DMS153 (cell line): Measurements from ENCODE around the gene ANLN.
"Not testable (repeated sequence)": the region's sequence is repeated elsewhere in the genome, so short reads cannot be mapped to it uniquely, and the experiment has no call there.

Experiments
- DNase-seq: peaks from one replicate; lab custom pipeline; 2025; lab: John Stamatoyannopoulos, UW

Gene ANLN

DNA sequence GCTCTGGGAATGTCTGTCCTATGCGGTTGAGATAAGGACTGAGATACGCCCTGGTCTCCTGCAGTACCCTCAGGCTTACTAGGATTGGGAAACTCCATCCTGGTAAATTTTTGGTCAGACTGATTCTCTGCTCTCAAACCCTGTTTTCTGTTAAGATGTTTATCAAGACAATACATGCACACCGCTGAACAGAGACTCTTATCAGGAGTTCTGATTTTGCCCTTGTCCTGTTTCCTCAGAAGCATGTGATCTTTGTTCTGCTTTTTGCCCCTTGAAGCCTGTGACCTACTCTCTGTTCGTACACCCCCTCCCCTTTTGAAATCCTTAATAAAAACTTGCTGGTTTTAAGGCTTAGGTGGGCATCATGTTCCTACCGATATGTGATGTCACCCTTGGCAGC is 76.3 kb downstream of the ANLN start:
- DNase-seq = not testable (repeated sequence)

DNA sequence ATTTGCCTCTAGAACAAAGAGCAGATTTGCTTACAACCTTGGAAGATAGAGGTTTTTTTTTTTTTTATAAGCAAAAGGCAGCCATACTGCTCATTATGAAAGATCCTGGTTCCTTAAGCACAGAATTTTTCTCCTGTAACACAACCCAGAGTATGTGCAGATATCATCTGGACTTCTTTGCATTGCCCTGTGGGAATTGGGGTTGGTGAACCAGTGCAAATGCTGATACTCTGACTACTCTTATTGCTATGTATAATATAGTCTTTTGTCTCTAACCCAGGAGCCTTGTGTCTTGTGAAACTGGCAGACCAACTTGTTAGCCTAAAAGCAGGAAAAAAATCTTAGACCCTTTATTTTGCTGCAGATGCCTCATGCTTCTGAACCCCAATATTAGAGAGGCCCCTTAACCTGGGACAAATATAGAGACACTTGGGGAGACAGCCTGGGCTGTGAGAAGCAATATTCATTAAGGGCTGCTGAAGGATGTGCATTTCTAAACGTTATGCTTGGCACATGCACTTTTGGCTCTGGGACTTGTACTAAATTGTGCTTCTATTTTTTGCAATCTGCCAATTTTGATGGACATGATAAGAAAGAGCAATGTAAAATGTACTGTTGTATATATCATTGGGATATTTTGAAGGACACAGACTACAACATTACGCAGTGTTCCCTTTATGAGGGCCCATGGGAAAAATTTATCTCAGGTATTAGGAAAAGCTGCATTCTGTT is 78.9 kb downstream of the ANLN start:
- no peak for DNase-seq

DNA sequence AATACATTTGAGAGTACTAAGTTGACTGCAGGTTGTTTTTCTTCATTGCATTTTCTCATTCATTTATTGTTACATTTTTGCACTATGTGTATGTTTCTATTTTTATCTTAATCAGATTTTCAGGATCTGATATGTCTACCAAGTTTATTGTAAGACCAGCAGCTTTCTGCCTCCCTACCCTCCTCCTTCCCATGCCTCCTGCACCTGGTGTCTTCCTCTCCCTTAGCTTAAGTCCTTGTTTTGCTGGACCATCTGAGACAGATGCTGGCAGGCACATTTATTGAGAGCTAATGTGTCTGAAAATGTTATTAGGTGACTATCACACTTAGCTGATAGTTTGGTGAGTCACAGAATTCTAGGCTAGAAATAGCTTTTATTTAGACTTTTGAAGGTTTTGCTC is 79.6 kb downstream of the ANLN start:
- DNase-seq = no peak

DNA sequence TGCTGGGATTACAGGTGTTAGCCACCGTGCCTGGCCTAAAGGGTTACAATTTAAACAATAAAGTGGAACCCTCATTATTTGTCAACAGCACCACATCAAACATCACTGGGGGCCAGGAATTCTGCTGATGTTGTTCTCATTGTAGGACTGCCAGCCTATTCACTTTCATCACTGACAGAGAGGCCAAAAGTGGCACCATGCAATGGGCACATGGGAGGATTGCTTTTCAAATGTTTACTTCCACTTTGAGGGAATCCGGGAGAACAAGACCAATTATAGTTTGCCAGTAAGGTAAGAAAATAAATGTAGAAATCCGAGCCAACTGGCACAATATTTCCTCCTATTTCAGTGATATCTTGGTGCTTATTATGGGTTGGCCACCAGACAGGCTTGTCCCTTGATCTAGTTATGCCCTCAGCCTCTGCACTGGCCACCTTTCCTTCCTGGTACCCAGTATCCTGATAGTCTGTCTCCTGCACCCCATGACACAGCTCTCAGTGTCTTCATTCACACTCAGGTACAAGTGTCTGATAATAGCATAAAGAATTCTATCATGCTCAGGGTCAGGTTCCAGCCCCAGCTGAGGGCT is 82.6 kb downstream of the ANLN start:
- no peak for DNase-seq

DNA sequence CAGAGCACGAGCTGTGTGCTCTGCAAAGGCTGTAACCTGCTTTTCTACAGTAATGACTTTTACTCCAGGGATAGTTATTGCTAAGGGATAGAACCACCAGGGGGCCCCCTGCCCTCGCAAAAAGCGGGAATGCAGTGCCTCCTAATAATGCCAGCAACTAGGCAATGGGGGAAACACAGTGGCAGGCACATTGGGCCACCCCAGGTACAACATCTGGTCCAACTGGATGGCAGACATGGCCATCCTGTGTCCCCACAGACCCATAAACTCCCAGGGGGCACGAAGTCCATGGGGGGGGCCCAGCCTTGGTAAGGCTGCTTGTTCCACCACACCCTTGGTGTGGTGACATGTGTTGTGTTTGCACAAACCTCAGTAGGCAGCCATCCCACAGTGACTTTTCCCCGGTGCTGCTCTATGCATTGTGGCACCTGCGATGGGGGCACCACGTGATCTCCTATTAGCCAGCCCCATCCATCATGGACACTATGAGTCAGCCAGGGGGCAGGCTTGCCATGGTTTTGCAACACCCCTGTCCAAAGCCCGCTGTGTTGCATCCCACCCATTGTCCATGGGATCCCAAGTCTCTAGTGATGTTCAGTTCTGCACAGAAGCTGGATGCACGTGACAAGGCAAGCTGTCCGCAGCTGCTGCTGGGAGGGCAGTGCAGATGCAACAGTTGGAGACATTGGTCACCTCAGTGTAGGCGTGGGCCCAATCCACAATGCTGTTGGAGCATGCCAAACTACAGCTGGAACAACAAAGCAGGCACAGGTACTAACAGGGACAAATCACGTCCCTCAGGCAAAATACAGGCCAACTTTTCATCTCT is 84.0 kb downstream of the ANLN start:
- DNase-seq = peak; percentile 42

DNA sequence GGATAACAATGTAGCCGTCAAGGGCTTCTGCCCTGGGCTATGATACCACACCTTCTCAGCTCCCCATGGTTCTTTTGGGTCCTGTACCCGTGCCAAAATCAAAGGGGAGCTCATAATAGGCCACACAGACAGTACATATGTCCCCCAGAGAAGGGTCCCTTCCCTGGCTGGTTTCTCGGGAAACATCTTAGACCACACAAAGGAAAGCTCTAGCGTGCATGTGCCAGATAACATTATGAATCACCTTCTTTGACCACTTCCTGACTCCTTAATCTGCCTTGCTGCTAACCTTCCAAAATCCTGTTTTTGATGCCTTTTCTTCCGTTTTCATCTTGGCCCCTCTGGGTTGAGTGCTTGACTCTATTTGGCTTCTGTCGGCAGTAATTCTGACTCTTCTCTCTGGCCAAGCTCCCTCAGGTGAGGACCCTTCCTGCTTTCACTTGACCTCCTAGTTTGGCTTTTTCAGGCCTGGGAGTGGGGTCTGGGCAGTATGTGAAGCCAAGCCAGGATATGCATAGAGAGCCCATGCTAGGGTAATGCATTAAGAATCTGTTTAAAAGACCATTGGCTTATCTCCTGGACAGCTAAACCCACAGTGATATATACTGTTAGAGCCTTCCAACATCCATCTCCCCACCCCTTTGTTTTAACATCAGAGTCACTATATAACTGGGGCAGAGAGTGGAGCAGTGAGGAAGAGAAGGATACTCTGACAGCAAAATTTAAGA is 84.8 kb downstream of the ANLN start:
- DNase-seq = no peak

DNA sequence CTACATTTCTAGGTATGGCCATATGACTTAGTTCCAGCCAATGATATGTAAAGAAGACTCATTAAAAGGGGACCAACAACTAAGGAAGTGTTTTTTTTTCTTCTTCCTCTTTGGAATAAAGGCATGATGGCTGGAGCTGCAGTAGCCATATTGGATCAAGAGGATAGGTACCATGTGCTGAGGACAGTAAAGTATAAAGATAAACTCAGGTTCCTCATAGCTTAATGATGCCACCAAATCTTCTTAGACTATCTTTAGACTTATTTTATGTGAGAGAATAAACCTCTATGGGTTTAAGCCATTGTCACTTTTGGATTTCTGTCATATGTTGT is 85.3 kb downstream of the ANLN start:
- no peak for DNase-seq

DNA sequence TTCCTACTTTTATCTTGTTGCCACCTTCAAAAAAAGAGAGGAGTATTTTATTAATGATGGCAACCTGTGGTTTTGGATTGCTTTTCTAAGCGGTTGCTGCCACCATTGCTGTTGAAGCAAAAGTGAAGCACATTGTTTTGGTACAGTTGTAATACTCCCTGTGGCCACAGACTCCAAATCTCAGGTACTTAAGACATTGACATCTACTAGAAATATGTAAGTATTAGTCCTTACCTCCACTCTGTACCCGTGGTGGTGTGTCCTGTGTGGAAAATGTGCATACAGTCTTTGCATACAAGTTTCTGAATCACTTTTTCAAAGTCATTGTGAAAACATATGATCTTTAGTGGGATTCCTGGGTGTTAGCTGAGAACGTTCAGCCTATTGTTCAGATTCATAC is 85.7 kb downstream of the ANLN start:
- no peak for DNase-seq

DNA sequence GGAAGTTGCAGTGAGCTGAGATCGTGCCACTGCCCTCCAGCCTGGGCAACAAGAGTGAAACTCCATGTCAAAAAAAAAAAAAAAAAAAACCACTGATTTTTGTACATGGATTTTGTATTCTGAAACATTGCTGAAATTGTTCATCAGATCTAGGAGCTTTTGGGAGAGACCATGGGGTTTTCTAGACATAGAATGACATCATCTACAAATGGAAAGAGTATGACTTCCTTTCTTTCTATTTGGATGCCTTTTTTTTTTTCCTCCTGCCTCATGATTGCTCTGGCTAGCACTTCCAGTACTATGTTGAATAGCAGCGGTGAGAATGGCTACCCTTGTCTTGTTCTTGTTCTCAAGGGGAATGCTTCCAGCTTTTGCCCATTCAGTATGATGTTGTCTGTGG is 89.1 kb downstream of the ANLN start:
- DNase-seq = no peak

DNA sequence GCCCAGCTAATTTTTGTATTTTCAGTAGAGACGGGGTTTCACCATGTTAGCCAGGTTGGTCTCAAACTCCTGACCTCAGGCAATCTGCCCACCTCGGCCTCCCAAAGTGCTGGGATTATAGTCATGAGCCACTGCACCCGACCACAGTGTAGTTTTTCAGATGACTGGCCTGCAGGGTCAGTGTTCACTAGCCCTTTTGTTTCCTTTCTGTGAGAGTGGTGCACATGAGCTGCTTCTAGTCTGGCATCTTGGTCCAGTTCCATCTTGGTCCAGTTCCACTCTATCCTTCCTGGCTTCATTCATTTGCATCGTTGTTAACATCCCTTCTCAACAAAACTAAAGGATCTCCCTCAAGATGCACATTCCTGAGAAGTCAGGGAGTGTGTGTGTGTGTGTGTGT is 94.2 kb downstream of the ANLN start:
- not testable (repeated sequence) for DNase-seq

DNA sequence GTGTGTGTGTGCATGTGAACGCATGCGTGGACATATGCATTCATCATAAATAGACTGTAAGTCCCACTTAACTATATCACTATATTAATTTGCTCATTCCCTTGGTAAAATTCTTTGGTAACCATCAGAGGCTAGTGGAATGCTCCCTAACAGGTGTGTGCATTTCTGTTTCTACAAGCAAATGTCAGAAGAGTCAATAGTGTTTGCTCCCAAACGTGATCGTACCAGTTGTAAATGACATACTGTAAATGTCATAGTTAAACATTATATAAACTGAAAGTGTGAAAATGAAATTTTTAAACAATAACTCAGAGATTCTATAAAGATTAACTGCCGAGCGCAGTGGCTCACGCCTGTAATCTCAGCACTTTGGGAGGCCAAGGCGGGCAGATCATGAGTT is 94.6 kb downstream of the ANLN start:
- no peak for DNase-seq

DNA sequence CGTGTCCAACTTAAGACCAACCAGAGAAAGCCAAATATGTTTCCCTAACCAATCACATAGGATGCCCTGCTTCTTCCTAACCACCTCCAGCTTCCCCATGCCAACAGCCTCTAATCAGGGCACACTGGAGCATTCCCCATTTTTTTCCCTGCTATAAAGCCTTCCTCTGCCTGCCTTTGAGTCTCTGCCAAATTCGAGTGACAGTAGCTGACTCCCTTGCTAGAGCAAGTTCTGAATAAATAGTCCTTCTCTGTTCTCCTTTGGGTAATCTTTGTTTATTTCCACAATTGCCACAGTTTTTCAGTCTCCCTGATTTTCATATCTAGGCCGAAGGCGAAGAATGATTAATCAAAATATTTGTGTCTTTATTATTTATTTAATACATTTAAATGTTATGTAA is 96.7 kb downstream of the ANLN start:
- DNase-seq = no peak

DNA sequence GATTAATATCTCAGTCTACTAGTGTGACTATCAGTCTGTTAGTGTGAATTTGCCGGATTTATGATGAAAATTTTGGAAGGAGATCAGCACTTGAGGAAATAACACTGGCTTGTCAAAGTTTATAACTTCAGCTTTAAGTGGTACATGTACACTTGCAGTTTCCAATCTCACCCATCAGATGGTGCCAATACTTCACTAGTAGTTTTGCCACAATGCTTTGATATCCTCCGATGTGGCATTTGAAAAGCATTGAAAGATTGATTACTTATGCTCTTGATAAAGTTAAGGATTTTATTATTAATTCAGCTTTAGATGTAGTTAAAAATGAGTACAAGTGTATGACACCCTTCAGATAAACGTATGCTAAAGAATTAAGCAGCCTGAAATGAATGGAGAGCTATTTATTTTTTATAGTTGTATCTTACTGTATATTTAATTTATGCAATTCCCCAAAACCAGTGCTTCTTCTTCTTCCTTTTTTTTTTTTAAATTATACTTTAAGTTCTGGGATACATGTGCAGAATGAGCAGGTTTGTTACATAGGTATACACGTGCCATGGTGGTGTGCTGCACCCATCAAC is 98.2 kb downstream of the ANLN start:
- DNase-seq = peak; percentile 74

DNA sequence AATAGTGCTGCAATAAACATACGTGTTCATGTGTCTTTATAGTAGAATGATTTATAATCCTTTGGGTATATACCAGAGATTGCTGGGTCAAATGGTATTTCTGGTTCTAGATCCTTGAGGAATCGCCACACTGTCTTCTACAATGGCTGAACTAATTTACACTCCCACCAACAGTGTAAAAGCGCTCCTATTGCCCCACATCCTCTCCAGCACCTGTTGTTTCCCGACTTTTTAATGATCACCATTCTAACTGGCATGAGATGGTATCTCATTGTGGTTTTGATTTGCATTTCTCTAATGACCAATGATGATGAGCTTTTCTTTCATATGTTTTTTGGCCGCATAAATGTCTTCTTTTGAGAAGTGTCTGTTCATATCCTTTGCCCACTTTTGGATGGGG is 99.0 kb downstream of the ANLN start:
- not testable (repeated sequence) for DNase-seq

DNA sequence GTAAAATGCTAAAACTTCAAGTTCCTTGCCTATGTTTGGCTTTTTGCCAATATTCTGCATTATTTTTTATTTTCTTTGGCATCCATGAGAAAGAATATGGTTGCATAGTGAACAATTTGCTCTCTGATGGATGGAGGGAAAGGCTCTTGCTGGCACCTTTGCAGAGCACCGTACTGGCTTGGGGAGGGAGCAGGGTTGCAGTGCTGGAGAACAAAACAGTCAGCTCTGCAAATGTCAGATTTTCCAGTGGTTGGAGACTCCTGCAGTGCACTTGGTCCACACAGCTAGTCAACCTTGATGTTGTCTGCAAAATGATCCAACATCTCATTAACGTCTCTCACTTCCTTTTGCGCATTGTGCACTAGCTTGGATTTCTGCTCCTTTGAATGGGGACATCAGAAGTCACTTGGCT is 100.8 kb downstream of the ANLN start:
- DNase-seq = no peak

DNA sequence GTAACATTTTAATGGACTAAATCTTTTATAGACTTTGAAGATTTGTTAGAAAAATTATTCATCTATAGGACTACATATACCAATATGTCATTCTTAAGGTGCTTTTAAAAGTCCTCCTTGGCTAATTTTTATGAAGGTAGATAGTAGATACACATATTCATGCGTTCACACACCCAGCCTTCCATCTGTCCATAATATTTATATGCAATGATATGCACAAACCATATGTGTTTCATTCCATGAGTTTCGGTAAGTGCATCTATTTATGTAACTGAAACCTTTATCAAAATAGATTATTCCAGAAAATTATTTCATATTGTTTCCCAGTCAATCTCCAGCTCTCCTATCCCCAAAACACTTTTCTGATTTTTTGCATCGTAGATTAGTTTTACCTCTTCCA is 101.7 kb downstream of the ANLN start:
- no peak for DNase-seq

DNA sequence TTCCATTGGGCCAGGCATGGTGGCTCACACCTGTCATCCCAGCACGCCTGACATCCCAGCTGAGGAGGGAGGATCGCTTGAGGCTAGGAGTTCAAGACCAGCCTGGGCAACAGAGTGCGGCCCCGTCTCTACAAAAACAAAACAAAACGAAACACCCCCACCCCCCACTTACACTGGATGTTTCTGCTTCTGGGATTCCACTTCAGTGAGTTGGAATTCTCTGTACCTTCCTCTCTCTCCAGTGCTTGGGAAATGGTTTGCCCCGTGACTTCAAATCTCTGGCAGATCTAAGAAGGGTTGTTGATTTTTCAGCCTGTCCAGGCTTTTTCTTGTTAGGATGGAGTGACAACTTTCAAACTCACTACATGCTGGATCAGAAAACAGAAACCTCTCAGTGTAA is 106.9 kb downstream of the ANLN start:
- DNase-seq = no peak

DNA sequence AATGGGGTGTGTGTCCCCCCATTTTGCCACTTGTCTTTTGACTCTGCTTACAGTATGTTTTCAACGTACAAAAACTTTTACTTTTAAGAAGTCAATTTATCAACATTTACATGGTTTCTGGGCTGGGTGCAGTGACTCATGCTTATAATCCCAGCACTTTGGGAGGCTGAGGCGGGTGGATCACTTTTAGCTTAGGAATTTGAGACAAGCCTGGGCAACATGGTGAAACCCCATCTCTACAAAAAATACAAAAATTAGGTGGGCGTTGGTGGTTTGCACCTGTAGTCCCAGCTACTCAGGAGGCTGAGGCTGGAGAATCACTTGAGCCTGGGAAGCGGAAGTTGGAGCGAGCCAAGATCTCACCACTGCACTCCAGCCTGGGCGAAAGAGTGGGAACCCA is 107.5 kb downstream of the ANLN start:
- not testable (repeated sequence) for DNase-seq

DNA sequence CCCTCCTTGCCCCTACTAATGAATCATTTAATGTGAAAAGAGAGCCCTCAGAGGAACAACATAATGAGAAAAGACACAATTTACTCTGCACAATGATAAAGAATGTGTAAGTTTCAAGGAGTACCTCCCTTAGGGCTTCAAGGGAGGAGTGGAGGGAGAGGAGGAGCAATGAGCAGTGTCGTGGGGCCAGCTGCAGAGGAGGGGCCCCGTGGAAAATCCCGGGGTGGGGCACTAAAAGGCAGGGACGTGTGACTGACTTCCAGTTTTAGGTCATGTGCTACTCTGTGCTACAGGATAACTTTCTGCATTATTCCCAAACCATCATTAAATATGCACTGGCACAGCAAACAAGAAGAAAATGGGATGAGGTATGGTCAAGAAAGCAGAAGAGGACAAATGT is 108.1 kb downstream of the ANLN start:
- DNase-seq = no peak
